ENCODE results near the gene PUS1. TPM values are rescaled to one million over a fixed set of nuclear protein-coding genes. Genes with fewer than 3 reads are reported as not detected.
A peak's percentile ranks its signal among the peaks of the same experiment; 100 is the strongest.

The PUS1 gene
- total RNA-seq, 1 experiment from 2014 or later, result 43.8 TPM

DNA sequence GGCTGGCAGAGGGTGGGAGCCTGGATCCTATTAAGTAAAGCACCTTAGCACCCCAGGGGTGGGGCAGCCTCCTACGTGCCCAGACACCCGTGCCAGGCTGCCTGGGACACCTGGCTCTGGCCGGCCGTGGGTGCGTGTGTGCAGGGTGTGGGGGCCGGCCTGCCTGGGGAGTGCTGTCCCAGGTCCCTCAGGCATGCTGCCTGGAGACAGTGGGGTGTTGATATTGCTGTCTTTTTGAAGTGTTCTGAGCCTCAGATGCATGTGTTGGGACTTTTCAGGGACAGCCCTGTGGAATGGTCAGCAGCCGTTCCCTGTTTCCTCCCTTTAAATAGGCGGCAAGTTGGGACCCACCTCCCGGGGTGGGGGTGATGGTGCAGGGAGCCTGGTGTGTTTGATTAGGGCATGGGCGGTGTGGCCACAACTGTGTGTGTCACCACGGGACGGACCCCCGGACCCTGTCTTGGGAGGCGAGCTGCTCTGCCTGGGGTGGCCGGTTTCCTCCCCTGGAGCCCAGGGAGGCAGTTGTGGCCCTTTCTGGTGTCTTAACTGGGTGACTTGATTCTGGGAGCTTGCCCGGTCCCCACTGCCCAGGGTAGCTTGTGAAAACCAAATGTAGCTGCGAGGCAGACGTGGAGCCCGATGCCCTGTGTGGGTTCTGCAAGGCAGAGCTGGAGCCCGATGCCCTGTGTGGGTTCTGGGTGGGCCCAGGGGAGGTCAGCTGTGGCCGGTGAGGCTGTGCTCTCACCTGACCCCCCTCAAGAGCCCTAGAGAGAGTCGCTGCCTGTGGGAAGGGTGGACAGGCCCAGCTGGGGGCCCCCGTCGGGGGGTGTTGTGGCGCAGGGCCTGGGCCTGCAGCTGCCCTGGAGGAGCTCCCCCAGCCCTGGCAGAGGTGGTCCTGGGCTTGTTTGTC is 26.5 kb upstream of the PUS1 start:
- DNase-seq (ENCODE audit: low read depth), result no peak

DNA sequence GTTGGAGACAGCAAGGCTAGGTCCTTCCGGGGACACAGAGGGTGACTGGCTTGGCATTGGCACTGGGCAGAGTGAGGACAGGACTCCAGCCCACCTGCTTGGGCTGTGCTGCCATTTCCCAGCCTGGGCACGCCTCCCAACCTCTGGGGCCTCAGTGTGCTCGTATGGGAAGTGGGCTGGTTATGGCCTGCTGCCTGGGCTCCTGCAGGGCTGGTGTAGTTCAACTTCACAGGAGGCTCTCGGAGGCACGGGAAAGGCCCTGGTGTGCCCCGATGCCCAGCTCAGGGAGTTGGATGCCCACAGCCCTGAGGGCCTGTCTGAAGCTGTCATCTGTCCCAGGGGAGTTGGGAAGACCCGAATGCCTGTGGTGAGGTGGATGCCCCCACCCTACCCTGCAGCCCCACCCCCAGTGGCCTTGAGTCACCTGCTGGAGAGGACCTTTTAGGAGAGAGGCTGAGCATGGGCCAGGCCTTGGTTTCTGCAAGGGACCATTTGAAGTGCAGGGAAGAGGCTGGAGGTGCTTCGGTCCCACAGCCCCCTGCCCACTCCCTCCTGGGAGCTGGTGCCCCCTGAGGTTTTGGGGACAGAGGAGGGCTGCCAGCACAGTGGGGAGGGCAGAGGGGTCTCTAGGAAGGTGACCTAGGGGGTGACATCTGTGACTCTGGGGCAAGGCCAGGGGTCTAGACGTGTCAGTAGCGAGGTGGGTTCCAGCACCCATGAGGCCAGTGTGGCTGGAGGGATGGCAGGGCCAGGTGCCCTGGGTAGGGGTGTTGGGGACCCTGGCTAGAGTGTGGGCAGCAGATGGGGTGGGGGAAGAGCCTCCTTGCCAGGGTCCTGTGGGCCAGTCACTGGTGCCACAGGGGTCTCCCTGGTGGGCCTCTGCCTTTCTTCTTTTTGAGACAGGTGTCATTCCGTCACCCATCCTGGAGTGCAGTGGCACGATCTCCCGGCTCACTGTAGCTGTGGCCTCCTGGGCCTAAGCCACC is 25.5 kb upstream of the PUS1 start:
- DNase-seq (ENCODE audit: low read depth), result peak; percentile 7

DNA sequence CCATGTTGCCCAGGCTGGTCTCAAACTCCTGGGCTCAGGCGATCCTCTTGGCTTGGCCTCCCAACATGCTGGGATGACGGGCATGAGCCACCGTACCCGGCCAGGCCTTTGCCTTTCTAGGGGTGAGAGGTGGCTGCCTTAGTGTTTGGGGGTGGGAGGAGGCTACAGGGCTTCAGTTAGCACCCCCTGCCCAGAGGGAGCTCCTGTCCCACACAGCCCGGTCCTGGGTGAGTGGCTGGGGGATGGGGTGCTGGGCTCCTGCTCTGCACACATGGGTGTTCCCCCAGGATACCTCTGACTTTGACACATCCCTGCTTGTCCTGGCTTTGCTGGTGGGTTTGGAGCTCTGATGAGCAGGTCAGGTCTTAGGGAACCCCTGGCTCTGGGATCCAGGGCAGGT is 24.7 kb upstream of the PUS1 start:
- DNase-seq (ENCODE audit: low read depth), result no peak

DNA sequence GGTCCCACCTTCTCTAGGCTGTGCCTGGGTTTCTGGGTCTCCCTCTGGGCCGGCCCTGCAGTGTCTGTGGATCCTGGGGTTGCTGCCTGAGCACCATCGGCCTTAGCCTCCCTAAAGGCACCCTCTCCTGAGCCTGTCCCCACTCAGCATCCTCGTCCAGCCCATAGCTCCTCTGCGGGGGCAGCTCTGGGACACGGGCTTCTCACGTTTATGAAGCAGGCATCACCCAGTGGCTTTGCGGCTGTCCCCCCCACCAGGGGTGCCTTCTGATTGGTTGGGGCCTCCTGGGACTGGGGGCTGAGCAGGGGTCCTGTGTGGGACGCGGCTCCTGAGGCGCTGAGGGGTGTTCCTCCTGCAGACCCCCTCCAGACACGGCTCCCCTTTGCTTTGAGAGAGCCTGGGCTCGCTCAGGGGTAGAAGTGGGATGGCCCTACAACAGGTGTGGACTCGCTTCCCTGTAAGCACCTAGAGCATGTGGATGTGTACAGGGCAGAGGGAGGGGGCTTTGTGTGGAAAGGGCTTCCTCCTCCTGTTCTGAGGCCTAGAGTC is 23.9 kb upstream of the PUS1 start:
- DNase-seq (ENCODE audit: low read depth), result peak; percentile 1

DNA sequence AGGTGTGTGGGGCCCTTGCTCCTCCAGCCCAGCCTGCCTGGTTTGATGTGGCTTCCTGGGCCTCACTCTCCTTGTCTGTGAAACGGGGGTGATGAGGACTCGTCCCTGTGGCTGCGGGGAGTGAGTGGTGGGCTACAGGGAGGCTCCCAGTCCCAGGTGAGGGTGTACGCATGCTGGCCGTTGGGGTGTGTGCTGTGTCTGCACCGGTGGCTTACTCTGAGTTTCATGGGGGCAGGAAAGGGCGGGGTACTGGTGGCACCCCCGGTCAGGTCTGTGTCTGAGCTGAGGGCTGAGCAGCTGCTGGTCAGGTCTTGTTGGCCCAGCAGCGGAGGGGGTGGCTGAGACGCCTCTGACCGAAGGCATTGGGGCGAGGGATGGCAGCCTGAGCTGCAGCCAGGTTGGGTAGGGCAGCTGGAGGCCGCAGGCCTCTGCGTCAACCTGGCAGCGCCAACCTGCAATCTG is 23.4 kb upstream of the PUS1 start:
- no peak for DNase-seq (ENCODE audit: low read depth)

DNA sequence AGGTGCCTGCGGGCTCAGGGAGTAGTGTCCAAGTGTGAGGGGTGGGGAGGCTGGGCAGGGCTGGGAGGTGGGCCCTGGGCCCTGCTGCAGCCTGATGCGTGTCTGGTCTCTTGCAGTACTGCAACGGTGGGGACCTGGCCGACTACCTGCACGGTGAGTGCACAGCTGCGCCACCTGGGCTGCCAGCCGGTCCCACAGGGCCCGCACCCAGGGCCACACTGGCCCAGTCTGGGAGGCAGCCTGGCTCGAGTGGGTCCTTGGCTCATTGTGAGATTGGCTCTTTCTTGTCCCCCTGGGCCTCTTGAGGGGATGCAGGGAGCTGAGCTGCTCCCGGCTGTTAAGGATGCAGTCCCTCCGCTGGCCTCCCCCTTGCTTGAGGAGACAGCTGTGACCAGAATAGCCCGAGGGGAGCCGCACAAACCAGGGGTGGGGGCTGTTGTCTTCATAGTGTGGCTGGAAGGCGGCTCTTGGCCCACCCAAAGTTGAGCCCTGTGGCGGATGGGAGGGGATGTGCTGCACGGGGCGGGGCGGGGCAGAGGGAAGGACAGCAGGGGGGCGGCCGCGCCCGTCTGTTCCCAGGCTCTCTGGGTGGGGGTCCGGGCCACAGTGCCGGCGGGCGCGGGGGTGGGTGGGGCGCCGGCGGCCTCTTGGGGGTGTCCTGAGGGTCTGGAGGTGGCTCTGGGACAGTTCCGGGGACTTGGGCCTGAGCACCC is 21.5 kb upstream of the PUS1 start:
- no peak for DNase-seq (ENCODE audit: low read depth)

DNA sequence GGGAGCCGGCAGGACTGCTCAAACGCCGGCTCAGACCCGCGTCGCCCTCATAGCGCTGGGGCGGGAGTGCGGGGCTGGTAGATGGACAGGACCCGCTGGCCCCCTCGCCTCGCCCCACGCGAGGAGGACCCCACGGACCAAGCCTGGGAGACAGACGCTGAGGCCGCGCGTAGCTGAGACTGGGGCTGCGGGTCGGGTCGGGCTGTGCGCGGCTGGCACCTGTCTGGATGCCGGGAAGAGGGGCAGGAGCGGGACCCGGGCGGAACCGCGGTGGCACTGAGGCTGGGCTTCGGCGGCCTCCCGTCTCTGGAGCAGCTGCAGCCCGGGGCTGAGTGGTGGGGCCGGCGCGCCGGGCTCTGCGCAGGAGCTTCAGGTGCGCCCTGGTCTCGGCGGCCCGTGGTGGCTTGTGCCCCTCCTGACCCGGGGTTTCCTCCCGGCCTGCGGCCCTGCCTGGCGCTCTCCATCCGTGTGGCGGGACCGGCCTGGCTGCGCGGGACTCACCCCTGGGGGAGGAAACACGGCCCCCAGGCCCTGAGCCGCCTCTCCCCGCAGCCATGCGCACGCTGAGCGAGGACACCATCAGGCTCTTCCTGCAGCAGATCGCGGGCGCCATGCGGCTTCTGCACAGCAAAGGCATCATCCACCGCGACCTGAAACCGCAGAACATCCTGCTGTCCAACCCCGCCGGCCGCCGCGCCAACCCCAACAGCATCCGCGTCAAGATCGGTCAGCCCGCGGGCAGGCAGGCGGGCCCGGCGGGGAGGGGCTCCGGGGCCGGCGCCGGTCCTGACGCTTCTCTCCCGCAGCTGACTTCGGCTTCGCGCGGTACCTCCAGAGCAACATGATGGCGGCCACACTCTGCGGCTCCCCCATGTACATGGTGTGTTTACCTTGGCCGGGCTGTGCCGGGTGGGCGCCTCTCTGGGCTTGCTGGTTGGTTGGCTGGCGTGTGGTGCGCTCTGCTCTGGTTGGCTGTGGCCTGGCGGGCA is 20.7 kb upstream of the PUS1 start:
- DNase-seq (ENCODE audit: low read depth), result no peak

DNA sequence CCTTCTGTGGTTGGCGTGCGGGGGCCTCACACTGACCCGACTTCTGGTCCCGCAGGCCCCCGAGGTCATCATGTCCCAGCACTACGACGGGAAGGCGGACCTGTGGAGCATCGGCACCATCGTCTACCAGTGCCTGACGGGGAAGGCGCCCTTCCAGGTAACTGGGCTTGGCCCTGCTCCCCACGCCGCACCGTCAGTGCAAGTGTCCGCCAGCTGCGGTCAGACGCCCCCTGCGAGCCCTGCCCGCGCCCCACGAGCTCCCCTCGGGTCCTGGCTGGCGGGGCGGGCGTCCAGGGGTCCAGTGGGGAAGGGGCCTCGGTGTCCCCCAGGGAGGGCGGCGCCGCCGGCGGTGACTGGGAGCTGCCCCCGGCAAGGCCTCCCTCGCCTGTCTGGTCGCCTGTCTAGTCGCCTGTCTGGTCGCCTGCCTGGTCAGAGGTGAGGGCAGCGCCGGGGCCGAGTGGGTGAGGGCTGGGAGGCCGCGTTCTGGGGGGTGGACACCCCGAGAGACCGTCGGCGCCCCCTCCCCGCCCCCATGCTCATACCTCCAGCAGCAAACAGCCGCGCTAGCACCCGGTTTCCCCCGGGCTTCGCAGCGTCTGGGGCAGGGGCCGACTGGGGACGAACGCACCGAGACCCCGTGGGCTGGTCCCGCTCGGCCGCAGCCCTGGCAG is 19.9 kb upstream of the PUS1 start:
- peak; percentile 4 for DNase-seq (ENCODE audit: low read depth)

DNA sequence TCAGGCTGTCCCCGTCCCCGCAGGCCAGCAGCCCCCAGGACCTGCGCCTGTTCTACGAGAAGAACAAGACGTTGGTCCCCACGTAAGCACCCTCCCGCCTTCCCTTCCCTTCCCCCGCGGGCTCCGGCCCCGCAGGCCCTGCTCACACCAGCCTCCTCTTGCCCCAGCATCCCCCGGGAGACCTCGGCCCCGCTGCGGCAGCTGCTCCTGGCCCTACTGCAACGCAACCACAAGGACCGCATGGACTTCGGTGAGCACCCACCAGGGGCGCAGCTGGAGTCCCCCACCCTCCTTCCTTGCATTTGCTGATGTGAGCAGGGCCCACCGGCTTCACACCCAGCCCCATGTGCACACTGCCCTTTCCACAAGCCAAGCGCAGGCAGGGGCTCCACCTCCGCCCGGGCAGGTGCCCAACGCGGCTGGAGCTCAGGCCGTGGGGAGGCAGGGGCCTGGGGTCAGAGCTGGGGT is 19.3 kb upstream of the PUS1 start:
- no peak for DNase-seq (ENCODE audit: low read depth)

DNA sequence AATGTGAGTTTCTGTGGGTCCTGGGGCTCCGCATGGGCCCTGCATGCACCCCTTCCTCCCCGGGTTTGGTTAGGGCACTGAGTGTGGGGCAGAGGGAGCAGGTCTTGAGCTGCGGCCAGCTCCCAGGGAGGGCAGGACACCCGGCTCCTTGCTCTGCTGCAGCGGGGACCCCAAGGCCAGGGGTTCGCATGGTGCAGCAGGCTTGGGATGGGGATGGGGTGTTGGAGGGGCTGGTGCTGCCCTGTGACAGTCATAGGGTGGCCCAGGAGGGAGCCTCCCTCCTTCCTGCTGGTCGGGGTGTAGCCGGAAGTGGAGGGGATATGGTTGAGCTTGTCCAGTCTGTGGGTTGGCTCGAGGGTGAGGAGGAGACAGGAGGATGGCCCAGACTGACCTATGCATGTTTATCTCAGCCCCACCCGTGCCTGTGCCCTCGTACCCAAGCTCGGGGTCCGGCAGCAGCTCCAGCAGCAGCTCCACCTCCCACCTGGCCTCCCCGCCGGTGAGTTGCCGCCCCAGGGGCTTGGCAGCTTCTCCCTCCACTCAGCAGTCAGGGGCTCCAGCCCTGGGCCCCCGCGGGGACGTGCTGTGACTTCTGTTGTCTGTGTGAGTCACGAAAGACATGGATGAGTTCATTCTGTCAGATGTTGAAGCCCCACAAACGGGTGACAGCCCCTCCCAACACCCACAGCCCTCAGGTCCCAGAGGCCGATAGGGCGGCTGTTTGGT is 18.6 kb upstream of the PUS1 start:
- peak; percentile 60 for DNase-seq (ENCODE audit: low read depth)

DNA sequence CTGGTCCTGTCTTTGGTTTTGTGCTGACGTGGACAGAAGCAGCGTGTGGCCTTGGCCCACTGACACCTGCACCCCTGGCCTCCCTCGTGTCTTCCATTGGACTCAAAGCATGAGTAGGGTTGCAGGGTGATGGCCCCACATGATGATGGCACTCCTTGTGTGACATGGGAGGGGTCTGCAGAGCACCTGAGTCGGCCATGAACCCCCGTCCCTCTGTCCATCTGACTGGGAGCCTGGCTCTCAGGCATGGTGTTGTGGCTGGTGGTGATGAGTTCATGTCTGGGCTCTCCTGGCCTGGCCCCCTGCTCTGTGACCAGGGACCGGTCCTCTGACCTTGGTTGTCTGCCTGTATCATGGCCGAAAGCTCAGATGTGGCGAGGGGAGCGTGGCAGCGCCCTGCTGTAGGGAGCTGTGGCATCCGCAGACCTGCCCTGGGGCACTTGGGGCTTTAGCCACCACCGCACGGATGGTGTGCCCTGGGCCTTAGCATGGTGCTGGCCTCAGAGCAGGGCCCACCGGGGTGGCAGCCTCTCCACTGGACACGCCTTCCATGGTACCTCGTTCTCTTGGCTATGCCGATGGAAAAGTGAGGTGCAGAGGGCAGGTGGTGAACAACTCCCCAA is 17.9 kb upstream of the PUS1 start:
- no peak for DNase-seq (ENCODE audit: low read depth)

DNA sequence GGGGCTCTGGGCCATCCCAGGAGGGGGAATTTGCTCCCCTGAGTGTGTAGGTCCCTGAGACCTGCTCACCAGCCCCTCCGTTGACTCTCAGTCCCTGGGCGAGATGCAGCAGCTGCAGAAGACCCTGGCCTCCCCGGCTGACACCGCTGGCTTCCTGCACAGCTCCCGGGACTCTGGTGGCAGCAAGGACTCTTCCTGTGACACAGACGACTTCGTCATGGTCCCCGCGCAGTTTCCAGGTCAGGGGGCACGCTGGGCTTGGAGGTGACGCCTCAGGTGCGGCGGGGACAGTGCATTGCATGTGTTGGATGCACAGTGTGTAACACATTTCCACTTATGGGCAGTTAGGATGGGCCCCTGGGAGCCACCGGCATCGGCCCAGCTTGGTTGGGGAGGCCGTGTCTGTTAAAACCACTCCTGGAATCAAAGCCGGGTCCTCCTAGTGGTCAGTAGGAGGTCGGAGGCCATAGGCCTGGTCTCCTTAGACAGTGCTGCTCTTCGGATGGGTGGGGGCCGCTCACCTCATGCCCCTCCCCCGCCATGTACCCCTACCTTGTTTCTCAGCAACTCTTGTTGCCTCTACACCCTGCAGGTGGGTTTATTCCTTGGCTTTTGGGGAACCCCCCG is 17.1 kb upstream of the PUS1 start:
- DNase-seq (ENCODE audit: low read depth), result no peak

DNA sequence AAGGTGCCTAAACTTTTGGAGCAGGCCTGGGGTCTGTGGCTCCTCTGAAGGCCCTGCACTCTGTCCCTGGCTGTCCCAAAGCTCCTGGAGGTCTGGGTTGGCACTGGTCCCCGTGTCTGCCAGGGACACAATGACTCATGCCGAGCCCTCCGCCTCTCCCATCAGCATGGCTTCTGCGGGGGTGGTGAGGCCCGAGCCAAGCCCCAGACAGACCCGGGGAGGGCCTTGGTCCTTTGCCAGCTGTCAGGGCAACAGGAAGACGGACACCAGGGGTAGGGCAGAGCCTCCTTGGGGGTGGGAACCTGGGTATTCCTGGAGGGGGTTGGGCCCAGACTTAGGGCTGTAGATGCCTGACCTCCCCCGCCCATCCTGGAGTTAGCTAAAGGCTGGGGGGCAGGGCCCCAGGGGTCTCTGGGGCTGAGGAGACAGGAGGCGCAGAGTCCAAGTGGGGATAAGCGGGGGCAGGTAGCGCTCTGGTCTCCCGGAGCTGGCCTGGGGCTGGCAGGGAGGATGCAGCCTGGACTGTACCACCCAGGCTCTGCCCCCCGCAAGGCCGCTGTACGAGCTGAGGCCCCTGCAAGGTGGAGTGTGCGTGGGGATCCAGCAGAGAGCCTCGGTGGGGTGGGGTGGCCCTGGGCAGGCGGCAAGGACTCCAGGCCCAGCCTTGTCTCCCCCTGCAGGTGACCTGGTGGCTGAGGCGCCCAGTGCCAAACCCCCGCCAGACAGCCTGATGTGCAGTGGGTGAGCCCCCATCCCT is 16.4 kb upstream of the PUS1 start:
- peak; percentile 97 for DNase-seq (ENCODE audit: low read depth)

DNA sequence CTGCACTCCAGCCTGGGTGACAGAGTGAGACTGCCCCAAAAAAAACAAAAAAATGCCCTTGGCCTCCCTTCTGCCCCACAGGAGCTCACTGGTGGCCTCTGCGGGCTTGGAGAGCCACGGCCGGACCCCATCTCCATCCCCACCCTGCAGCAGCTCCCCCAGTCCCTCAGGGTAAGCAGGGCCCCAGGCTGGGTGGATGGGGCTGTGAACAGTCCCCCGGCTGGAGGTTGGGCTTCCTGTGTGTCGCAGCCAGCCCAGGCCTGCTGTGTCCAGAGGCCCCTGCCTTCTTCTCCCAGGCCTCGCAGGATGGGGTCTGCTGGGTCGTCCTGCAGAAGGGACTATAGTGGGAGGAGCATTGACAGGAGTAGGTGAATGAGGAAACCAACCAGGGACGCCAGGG is 15.4 kb upstream of the PUS1 start:
- DNase-seq (ENCODE audit: low read depth), result no peak

DNA sequence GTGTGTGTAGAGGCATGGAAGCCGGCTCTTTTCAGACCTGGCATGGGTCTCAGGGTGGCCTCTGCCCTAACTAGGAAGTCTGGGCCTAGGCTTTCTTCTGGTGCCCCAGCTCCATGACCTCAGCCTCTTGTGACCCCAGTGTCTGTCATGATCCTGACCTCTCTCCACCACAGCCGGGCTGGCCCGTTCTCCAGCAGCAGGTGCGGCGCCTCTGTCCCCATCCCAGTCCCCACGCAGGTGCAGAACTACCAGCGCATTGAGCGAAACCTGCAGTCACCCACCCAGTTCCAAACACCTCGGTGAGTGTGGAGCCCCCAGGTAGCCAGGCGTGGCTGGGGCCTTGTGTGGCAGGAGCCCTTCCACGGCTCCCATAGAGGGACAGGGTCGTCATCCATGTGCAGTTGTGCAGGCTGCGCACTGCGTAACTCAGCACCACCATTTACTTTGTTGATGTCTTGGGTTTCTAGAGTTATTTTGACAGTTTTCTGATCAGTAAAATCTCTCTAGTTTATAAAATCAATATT is 14.8 kb upstream of the PUS1 start:
- no peak for DNase-seq (ENCODE audit: low read depth)

DNA sequence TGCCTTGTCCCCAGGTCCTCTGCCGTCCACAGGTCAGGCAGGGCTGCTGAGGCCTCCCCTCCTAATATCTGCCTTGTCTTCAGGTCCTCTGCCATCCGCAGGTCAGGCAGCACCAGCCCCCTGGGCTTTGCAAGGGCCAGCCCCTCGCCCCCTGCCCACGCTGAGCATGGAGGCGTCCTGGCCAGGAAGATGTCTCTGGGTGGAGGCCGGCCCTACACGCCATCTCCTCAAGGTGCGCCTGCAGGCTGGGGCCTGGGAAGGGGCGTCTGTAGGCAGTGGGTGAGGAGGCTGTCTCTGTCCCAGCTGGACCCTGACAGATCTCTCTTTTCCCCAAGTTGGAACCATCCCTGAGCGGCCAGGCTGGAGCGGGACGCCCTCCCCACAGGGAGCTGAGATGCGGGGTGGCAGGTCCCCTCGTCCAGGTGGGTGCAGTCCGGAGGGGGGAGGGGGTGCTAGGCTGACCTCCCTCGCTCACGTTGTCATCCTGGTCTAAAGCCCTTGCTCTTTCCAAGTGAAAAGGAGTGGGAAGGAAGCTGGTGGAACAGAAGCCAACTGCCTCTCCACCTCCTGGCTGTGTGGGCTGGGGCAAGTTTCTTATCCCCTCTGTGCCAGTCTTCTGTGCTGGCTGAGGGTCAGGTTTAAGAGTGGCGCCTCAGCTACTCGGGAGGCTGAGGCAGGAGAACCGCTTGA is 13.9 kb upstream of the PUS1 start:
- DNase-seq (ENCODE audit: low read depth), result no peak

Measured in Daoy (cell line).